Neuronal stem cell (in vitro differentiated cells): ENCODE data around the gene GAS6.
"Not testable (repeated sequence)": the region's sequence is repeated elsewhere in the genome, so short reads cannot be mapped to it uniquely, and the experiment has no call there.

Source experiments
- DNase-seq: peaks from one replicate; pipeline ENCODE4 v3.0.0-alpha.2; 2013; ENCODE audit warnings: low spot score
- H2AFZ ChIP-seq: one replicate; pipeline ENCODE4 v1.6.1; 2013; ENCODE audit warnings: mild to moderate bottlenecking, low read length, inconsistent platforms
- H2AK5ac ChIP-seq: 2 replicates; pipeline ENCODE4 v1.6.1; 2013; ENCODE audit warnings: low read depth, mild to moderate bottlenecking, inconsistent platforms, low read length, moderate library complexity, mixed read lengths
- H2BK120ac ChIP-seq: 2 replicates; pipeline ENCODE4 v1.6.1; 2013; ENCODE audit warnings: low read depth, mild to moderate bottlenecking, inconsistent platforms, low read length, moderate library complexity, mixed read lengths
- H2BK12ac ChIP-seq: one replicate; pipeline ENCODE4 v1.6.1; 2013; ENCODE audit warnings: low read length, inconsistent platforms
- H2BK15ac ChIP-seq: 2 replicates; pipeline ENCODE4 v1.6.1; 2013; ENCODE audit warnings: mild to moderate bottlenecking, low read length, inconsistent platforms, mixed read lengths
- H2BK5ac ChIP-seq: one replicate; pipeline ENCODE4 v1.6.1; 2013; ENCODE audit warnings: inconsistent platforms, mild to moderate bottlenecking, low read length, moderate library complexity
- H3K14ac ChIP-seq: one replicate; pipeline ENCODE4 v1.6.1; 2013; ENCODE audit warnings: low read length, inconsistent platforms
- H3K18ac ChIP-seq: 2 replicates; pipeline ENCODE4 v1.6.1; 2013; ENCODE audit warnings: low read length, inconsistent platforms
- H3K23ac ChIP-seq: 2 replicates; pipeline ENCODE4 v1.6.1; 2013; ENCODE audit warnings: low read depth, mild to moderate bottlenecking, mixed read lengths, low read length, inconsistent platforms; ENCODE audit not compliant: poor library complexity
- H3K27ac ChIP-seq: replicated peaks from 3 replicates; pipeline ENCODE4 v1.5.1; 2013; ENCODE audit warnings: low read length, inconsistent platforms
- H3K27me3 ChIP-seq, 3 experiments: 2 replicates each; pipeline ENCODE4 v1.6.1; 2013; ENCODE audit warnings: low read length in 3 of 3, mild to moderate bottlenecking in 2 of 3, inconsistent platforms in 1 of 3, low read depth in 1 of 3, mixed read lengths in 1 of 3, moderate library complexity in 1 of 3; ENCODE audit not compliant: control insufficient read depth in 3 of 3, insufficient read depth in 3 of 3
- H3K36me3 ChIP-seq, 2 donors: replicated peaks in 1 of 2; 2 replicates each; pipeline ENCODE4 v1.6.1; 2013; ENCODE audit warnings: low read length in 2 of 2; ENCODE audit not compliant: control insufficient read depth in 2 of 2, insufficient read depth in 2 of 2
- H3K4ac ChIP-seq: 2 replicates; pipeline ENCODE4 v1.6.1; 2013; ENCODE audit warnings: inconsistent platforms, mild to moderate bottlenecking, low read length, moderate library complexity
- H3K4me1 ChIP-seq, 2 donors: 1 replicate in 1 of 2; 2 replicates in 1 of 2; pipeline ENCODE4 v1.6.1; 2013; ENCODE audit warnings: low read length in 2 of 2, low read depth in 1 of 2; ENCODE audit not compliant: control insufficient read depth in 2 of 2, insufficient read depth in 1 of 2
- H3K4me2 ChIP-seq: one replicate; pipeline ENCODE4 v1.6.1; 2013; ENCODE audit warnings: mild to moderate bottlenecking, low read length, inconsistent platforms; ENCODE audit not compliant: insufficient read depth, poor library complexity, severe bottlenecking
- H3K4me3 ChIP-seq, 2 donors: 2 replicates each; pipeline ENCODE4 v1.5.1; 2013; ENCODE audit warnings: low read length in 2 of 2, mild to moderate bottlenecking in 2 of 2, inconsistent platforms in 1 of 2, moderate library complexity in 1 of 2
- H3K79me1 ChIP-seq: one replicate; pipeline ENCODE4 v1.6.1; 2013; ENCODE audit warnings: low read depth, mild to moderate bottlenecking, inconsistent platforms, low read length, moderate library complexity
- H3K9ac ChIP-seq: one replicate; pipeline ENCODE4 v1.6.1; 2013; ENCODE audit warnings: mild to moderate bottlenecking, low read depth, low read length, inconsistent platforms; ENCODE audit not compliant: poor library complexity
- H3K9me3 ChIP-seq, 2 donors: replicated peaks in 1 of 2; 2 replicates each; pipeline versions ENCODE3 to v1.6.1; 2013; ENCODE audit warnings: low read length in 2 of 2, mild to moderate bottlenecking in 2 of 2, inconsistent platforms in 1 of 2, low read depth in 1 of 2, mixed read lengths in 1 of 2, moderate library complexity in 1 of 2; ENCODE audit not compliant: control insufficient read depth in 2 of 2, insufficient read depth in 1 of 2
- H4K8ac ChIP-seq: one replicate; pipeline ENCODE4 v1.6.1; 2013; ENCODE audit warnings: low read depth, mild to moderate bottlenecking, inconsistent platforms, low read length, moderate library complexity
- H4K91ac ChIP-seq: one replicate; pipeline ENCODE4 v1.6.1; 2013; ENCODE audit warnings: low read length, low read depth, mild to moderate bottlenecking, inconsistent platforms; ENCODE audit not compliant: poor library complexity
- WGBS, 2 donors: extraction: QIAGEN DNeasy Blood & Tissue Kit; methylation state at CpG; one replicate each; pipeline ENCODE4 v1.1.7; 2013; ENCODE audit warnings: missing lambda C conversion rate in 2 of 2, mixed read lengths in 1 of 2; ENCODE audit not compliant: insufficient read length in 2 of 2, insufficient replicate concordance in 1 of 2; ENCODE audit errors: extremely low coverage in 2 of 2; 5-methylcytosine and 5-hydroxymethylcytosine counted together

The GAS6 gene

DNA sequence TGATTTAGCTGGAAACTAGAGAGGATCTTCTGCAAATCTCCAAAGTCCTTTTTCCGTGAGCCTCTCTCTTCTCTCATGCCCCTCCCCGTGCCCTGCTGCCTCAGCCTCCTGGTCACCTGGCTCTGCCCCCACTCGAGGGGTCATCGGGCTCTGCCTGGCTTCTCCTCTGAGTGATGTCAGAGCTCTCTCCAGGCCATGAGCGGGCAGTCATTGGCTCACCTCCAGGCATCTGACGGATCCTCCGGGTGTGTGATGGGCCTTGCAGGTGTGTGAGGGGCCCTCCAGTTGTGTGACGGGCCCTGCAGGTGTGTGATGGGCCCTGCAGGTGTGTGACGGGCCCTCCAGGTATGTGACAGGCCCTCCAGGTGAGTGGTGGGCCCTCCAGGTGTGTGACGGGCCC lies 10.3 kb upstream of the GAS6 start:
- no peak for DNase-seq
- Histone ChIP-seq H3K4me1 (peaks cover 4% of the 10 kb centered on the region in 2 donors), H3K9ac (no peak overlapping the region), H3K36me3 (no peaks in the 10 kb centered on the region), H2BK5ac (no peak overlapping the region), H2BK120ac (no peak overlapping the region), H2BK15ac (peak overlapping the region; percentile 84), H3K4me2 (no peak overlapping the region), H3K79me1 (no peaks in the 10 kb centered on the region), H3K27me3 (peaks cover 0 to 3% (median 0%) of the 10 kb centered on the region in 3 experiments), H3K9me3 (no peaks in the 10 kb centered on the region), H2AK5ac (peak overlapping the region; percentile 10), H4K8ac (no peak overlapping the region), H3K14ac (no peak overlapping the region), H2BK12ac (no peak overlapping the region), H3K18ac (peak overlapping the region; percentile 74), H3K23ac (no peak overlapping the region), H3K27ac (no peak overlapping the region), H4K91ac (no peak overlapping the region), H3K4ac (no peak overlapping the region), H3K4me3 (no peak overlapping the region), H2AFZ (no peak overlapping the region)
- no CpG with 5 or more reads among the region's 10 CpGs for WGBS, 2 donors

DNA sequence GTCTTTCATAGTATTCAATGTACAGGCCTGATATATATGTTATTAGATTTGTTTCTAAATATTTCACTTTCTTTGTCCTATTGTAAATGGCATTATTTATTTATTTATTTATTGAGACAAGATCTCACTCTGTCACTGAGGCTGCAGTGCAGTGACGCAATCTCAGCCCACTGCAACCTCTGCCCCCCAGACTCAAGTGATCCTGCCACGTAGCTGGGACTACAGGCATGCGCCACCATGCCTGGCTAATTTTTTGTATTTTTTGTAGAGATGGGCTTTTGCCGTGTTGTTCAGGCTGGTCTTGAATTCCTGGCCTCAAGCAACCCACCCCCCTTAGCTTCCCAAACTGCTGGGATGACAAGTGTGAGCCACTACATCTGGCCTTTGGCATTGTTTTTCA lies 5.4 kb upstream of the GAS6 start:
- Histone ChIP-seq H4K8ac (peak overlapping the region; percentile 17), H2AFZ (no peak overlapping the region), H3K4me2 (no peak overlapping the region), H3K18ac (peak overlapping the region; percentile 71), H3K27me3 (peaks cover 0 to 25% (median 8%) of the 10 kb centered on the region in 3 experiments), H3K36me3 (no peaks in the 10 kb centered on the region), H3K4me3 (no peak overlapping the region), H3K14ac (no peak overlapping the region), H2BK15ac (no peak overlapping the region), H2BK120ac (no peak overlapping the region), H3K27ac (no peak overlapping the region), H2BK12ac (no peak overlapping the region), H2BK5ac (no peak overlapping the region), H3K79me1 (no peaks in the 10 kb centered on the region), H3K9ac (no peak overlapping the region), H2AK5ac (no peak overlapping the region), H3K9me3 (no peaks in the 10 kb centered on the region), H3K23ac (no peak overlapping the region), H3K4ac (no peak overlapping the region), H4K91ac (no peak overlapping the region), H3K4me1 (peaks cover 2 to 6% of the 10 kb centered on the region in 2 donors)
- no peak for DNase-seq
- WGBS, 2 donors = no CpG with 5 or more reads among the region's 4 CpGs

GRCh38 chr13:113867913-113868312 lies 4.0 kb upstream of the GAS6 start:
- DNase-seq, H2BK12ac ChIP-seq, H4K8ac ChIP-seq, H3K4me3 ChIP-seq, H4K91ac ChIP-seq, H3K4me2 ChIP-seq, H2AFZ ChIP-seq, H2AK5ac ChIP-seq, H3K14ac ChIP-seq, H3K23ac ChIP-seq, H2BK120ac ChIP-seq, H2BK15ac ChIP-seq, H3K27ac ChIP-seq, H3K4ac ChIP-seq, H3K9me3 ChIP-seq, H3K79me1 ChIP-seq, H3K9ac ChIP-seq, H3K18ac ChIP-seq, H2BK5ac ChIP-seq, H3K4me1 ChIP-seq, H3K36me3 ChIP-seq: not testable (repeated sequence)
- H3K27me3 ChIP-seq = peaks cover 0 to 35% (median 13%) of the 10 kb centered on the region in 3 experiments
- no CpG with 5 or more reads among the region's 5 CpGs for WGBS, 2 donors

GRCh38 chr13:113865427-113865826 lies 1.6 kb upstream of the GAS6 start:
- Histone ChIP-seq H3K79me1 (peaks cover 3% of the 10 kb centered on the region), H3K27ac (no peak overlapping the region), H2BK15ac (no peak overlapping the region), H2AFZ (no peak overlapping the region), H2AK5ac (no peak overlapping the region), H3K4me2 (no peak overlapping the region), H4K8ac (no peak overlapping the region), H3K4me3 (no peak overlapping the region), H2BK5ac (no peak overlapping the region), H3K9ac (no peak overlapping the region), H3K14ac (no peak overlapping the region), H3K27me3 (peaks cover 0 to 55% (median 13%) of the 10 kb centered on the region in 3 experiments), H3K4me1 (peaks cover 14 to 19% of the 10 kb centered on the region in 2 donors), H3K36me3 (no peaks in the 10 kb centered on the region), H2BK12ac (no peak overlapping the region), H4K91ac (no peak overlapping the region), H3K18ac (no peak overlapping the region), H2BK120ac (no peak overlapping the region), H3K4ac (no peak overlapping the region), H3K9me3 (no peaks in the 10 kb centered on the region), H3K23ac (no peak overlapping the region)
- WGBS, 2 donors = no CpG with 5 or more reads among the region's 4 CpGs
- no peak for DNase-seq
